DMS53 (cell line): ENCODE data around the gene FES.
A peak's percentile ranks its signal among the peaks of the same experiment; 100 is the strongest.

Experiments
- DNase-seq: peaks from one replicate; lab custom pipeline; 2025; lab: John Stamatoyannopoulos, UW

Gene FES

GRCh38 chr15:90876046-90876445 lies 8.3 kb upstream of the FES start:
- DNase-seq: no peak

GRCh38 chr15:90876512-90877170 lies 7.7 kb upstream of the FES start:
- DNase-seq: no peak

- DNase-seq: no peak
Observed at GRCh38 chr15:90877315-90877714, 7.0 kb upstream of the FES start.

GRCh38 chr15:90877996-90878395 lies 6.3 kb upstream of the FES start:
- DNase-seq: no peak

- DNase-seq: no peak
Observed at GRCh38 chr15:90878660-90879059, 5.6 kb upstream of the FES start.

- DNase-seq: peak; percentile 34
Observed at GRCh38 chr15:90879730-90880366, 4.5 kb upstream of the FES start.

GRCh38 chr15:90880381-90881145 lies 3.7 kb upstream of the FES start:
- no peak for DNase-seq

GRCh38 chr15:90881181-90881977 lies 2.9 kb upstream of the FES start:
- DNase-seq: no peak

- DNase-seq: no peak
Observed at GRCh38 chr15:90881978-90882721, 2.2 kb upstream of the FES start.

GRCh38 chr15:90882781-90883525 lies 1.4 kb upstream of the FES start:
- no peak for DNase-seq

- DNase-seq: no peak
Observed at GRCh38 chr15:90883526-90883975, 753 bp upstream of the FES start.

- no peak for DNase-seq
Observed at GRCh38 chr15:90884719-90885431, 571 bp downstream of the FES start.

GRCh38 chr15:90885432-90886290 lies 1.4 kb downstream of the FES start:
- DNase-seq: peak; percentile 74

GRCh38 chr15:90886291-90886614 lies 1.9 kb downstream of the FES start:
- no peak for DNase-seq

GRCh38 chr15:90887037-90887481 lies 2.8 kb downstream of the FES start:
- DNase-seq: no peak

- no peak for DNase-seq
Observed at GRCh38 chr15:90889313-90889730, 5.0 kb downstream of the FES start.

GRCh38 chr15:90889736-90890456 lies 5.6 kb downstream of the FES start:
- DNase-seq: no peak

- no peak for DNase-seq
Observed at GRCh38 chr15:90890839-90891238, 6.5 kb downstream of the FES start.
